Uterus (tissue), 4 donors: ENCODE data around the gene COL4A1. TPM values are rescaled to one million over a fixed set of nuclear protein-coding genes. Genes with fewer than 3 reads are reported as not detected.

Source experiments
- DNase-seq, 2 donors: peaks; one replicate each; pipeline ENCODE4 v3.0.0-alpha.2; 2019 to 2020
- H3K27ac ChIP-seq, 2 donors: fragments of 200-600 bp; sonication (generic); 1 replicate in 1 of 2; 2 replicates in 1 of 2; pipeline ENCODE4 v1.5.1; 2016 to 2018
- H3K27me3 ChIP-seq, 2 donors: fragments of 200-600 bp; sonication (generic); one replicate each; pipeline ENCODE4 v1.5.1; 2018 to 2019; ENCODE audit warnings: control low read depth in 1 of 2
- H3K36me3 ChIP-seq, 2 donors: fragments of 200-600 bp; sonication (generic); one replicate each; pipeline ENCODE4 v1.5.1; 2019; ENCODE audit warnings: control low read depth in 1 of 2
- H3K4me1 ChIP-seq, 2 donors: fragments of 200-600 bp; sonication (generic); one replicate each; pipeline ENCODE4 v1.5.1; 2018 to 2019; ENCODE audit warnings: control low read depth in 1 of 2
- H3K4me3 ChIP-seq, 2 donors: fragments of 200-600 bp; sonication (generic); 1 replicate in 1 of 2; 2 replicates in 1 of 2; pipeline ENCODE4 v1.5.1; 2018 to 2019; ENCODE audit warnings: mild to moderate bottlenecking in 1 of 2
- H3K9me3 ChIP-seq, 2 donors: fragments of 200-600 bp; sonication (generic); one replicate each; pipeline ENCODE4 v1.5.1; 2019; ENCODE audit warnings: control low read depth in 1 of 2
- CTCF ChIP-seq, 4 experiments: fragments of 200-600 bp in 2 of 4; fragments of 450-650 bp in 2 of 4; sonication (generic) in 2 of 4; IDR thresholded peaks; one replicate each; pipeline ENCODE4 v1.5.1; 2016 to 2019; ENCODE audit warnings: antibody characterized with exemption in 4 of 4, mild to moderate bottlenecking in 2 of 4, moderate library complexity in 1 of 4
- POLR2A ChIP-seq, 2 donors: fragments of 450-650 bp; IDR thresholded peaks; one replicate each; pipeline ENCODE4 v1.6.1; 2016; ENCODE audit warnings: antibody characterized with exemption in 2 of 2, mild to moderate bottlenecking in 1 of 2, moderate library complexity in 1 of 2
- intact Hi-C: fragments of 100-400 bp; cut with DNase I; formaldehyde crosslinking; loops from one replicate; pipeline ENCODE4 v1.15.1; 2023; ENCODE audit warnings: low total_unique reads
- microRNA-seq: library from miRNA; unstranded; fragments of <30 nt; microRNA quantifications from one replicate; pipeline ENCODE4, GENCODE V29; 2016; ENCODE audit warnings: borderline microRNAs expressed, borderline replicate concordance
- small RNA-seq: library from RNA; depleted of rRNA; stranded (forward); fragments of <200 nt; gene quantifications from one replicate; pipeline ENCODE3, GENCODE V24; 2016
- total RNA-seq, 4 donors: library from RNA; depleted of rRNA in 3 of 4; stranded (reverse); fragments of >200 nt in 3 of 4; gene quantifications; one replicate each; pipeline versions ENCODE4 v1.1.0 to v1.2.4, GENCODE V29; 2014 to 2023
- donor health status: DM: yes; HTN: yes; CAD: no.

The COL4A1 gene
- total RNA-seq, 4 donors from 2014 or later: 164 to 737 (median 209) TPM

GRCh38 chr13:110102053-110102452 lies 204.9 kb downstream of the COL4A1 start:
- H3K27me3 ChIP-seq: no peaks in the 10 kb centered on the region
- DNase-seq: no peak
- no peak overlapping the region for H3K4me3 ChIP-seq
- TF ChIP-seq CTCF (IDR thresholded peaks at IDR 0.05) (no peak), POLR2A (IDR thresholded peaks at IDR 0.05) (no peak)
- H3K36me3 ChIP-seq: no peaks in the 10 kb centered on the region
- no peaks in the 10 kb centered on the region for H3K4me1 ChIP-seq
- intact Hi-C loops: no loop called here
- H3K9me3 ChIP-seq: no peaks in the 10 kb centered on the region
- no peak overlapping the region for H3K27ac ChIP-seq

DNA sequence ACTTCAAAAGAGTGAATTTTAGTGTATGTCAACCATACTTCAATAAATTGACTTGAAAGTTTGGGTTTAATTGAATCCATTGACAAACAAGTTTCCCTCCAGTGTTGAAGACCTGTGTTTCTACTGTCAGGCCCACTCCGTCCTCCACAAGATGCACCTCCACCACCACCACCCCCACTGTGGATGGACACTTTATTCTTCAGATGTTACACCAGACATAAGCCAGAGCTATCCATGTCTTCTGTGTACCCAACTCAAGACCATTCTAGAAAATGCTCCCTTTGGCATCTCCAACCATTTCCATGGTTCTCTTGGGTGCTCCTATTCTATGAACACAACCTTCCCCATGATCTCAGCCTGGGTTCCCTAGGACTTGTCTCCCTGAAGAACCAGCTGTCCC lies 207.0 kb downstream of the COL4A1 start:
- DNase-seq: no peak
- Histone ChIP-seq H3K27ac (no peak overlapping the region), H3K36me3 (no peaks in the 10 kb centered on the region), H3K4me3 (no peak overlapping the region), H3K4me1 (no peaks in the 10 kb centered on the region), H3K9me3 (no peaks in the 10 kb centered on the region), H3K27me3 (no peaks in the 10 kb centered on the region)
- intact Hi-C loops: no loop called here
- TF ChIP-seq CTCF (IDR thresholded peaks at IDR 0.05): no peak
- TF ChIP-seq POLR2A (IDR thresholded peaks at IDR 0.05): no peak

Small RNA genes lying within 50 kb of the gene (microRNA-seq; reads per million reads assigned to microRNA genes)
- gene MIR8073: not detected

Small RNA genes lying within 50 kb of the gene (small RNA-seq; reads per million reads assigned to genes)
- gene MIR8073: not detected

Other genes starting within 250 kb of the COL4A1 start
- 100 to 1,000 TPM; 157 to 606 (median 284) TPM for gene COL4A2, start 127 bp upstream of the COL4A1 start, total RNA-seq